ENCODE measurements around the gene MGP.

MGP gene

DNA sequence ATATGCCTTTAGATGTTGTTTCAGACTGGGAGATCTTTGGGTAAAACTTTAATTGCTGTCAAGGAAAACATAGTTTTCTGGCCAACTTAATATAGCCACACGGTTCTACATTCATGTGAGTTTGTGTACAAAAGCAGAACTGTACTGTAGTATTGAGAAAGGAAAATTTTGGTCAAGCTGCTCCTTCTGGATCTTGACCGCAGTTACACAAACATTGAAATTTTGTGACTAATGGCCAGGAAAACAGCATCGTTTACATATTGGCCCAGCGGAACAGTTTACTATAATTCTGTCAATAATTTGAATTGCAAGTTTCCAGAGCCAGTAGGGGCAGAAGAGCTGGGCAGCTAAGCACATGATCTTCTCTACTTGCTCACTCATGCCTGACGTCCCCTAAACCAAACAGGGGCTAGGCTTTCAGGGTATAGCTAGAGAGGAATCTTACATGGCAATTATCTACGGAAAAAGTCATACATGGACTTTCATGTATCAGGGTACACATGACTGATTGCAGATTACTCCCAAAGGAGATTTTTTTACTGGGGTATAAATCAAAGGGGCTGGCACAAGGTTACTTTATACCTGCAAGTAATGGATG is 31.0 kb downstream of the MGP start:
- DNase-seq: no peak

DNA sequence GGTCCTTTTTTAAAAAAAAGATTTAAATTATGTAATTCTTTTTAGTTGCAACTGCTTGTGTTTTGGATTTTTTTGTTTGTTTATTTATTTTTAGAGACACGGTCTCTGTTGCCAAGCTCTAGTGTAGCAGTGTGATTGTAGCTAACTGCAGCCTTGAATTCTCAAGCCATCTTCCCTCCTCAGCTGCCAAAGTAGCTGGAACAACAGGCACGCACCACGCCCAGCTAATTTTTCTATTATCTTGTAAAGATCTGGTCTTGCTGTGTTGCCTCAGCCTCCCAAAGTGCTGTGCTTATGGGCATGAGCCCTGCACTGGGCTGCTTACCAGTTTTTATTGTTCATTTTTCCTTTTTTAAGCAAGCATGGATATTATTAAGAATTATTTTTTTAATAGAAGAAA is 31.7 kb downstream of the MGP start:
- no peak for DNase-seq

DNA sequence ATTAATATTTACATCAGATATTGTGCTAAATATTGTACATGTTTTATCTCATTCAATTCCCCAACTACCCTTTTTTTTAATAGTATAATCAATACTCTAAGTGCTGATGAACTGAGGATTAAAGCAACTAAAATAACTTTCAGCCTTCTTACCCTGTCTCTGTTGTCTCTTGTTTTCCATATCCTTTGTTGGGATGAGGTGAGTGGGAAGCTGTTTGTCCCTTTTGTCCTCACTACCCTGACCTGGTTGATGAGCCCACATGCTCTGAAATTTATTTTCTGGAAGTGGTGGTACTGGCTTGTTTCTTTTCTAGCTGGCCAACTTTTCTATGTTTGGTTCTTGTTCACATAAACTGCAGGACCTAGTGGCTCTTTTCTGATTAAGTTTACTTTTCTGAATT is 32.8 kb downstream of the MGP start:
- DNase-seq: no peak

DNA sequence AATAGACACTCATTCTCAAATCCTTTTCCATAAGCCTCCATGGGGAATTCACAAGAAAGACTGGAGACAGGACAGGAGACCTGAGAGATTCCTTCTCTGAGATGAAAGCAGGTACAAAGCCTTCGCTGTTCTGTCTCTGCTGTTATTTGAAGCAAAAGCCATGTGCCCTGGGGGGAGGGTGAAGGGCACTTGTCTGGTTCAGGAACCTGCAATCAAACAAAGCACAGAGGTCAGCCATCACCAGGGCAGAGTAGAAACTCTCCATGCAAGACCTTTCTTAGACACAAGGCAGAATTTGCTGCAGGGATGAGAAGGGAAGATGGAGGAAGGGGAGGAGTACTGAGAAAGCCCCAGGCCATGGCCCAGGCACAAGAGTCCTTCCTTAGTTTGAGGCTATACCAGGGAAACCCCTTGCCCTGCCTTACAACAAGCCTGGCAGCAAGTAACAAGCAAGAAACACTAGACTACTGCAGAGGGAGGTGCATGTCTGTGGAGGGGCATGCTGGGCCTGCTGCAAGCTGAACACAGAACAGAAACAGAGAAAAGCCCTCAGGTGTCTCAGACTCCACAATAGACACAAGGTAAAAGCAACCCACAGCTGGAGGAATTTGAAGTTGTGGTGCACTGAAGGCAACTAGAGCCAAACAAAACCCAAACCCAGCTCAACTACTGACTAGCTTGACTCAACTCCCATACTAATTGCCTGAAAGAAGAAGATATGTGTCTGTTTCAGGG is 34.6 kb downstream of the MGP start:
- no peak for DNase-seq

DNA sequence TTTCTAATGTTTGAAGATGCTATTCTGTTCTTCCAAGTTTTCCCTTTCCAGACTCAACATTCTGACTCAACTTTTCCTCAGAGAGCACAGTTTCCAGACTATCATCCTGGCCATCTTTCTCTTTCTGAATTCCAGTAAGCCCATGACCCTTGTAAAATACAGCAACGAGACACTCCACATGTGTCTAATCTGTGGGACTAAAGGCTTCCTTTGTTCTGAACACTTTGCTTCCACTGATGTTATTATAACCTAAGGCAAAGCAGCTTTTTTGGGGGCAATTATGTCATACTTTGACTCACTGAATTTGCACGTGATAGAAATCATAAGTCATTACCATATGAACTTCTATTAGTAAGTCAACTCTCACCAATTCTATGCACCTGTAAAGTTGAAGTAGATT is 36.0 kb downstream of the MGP start:
- no peak for DNase-seq

DNA sequence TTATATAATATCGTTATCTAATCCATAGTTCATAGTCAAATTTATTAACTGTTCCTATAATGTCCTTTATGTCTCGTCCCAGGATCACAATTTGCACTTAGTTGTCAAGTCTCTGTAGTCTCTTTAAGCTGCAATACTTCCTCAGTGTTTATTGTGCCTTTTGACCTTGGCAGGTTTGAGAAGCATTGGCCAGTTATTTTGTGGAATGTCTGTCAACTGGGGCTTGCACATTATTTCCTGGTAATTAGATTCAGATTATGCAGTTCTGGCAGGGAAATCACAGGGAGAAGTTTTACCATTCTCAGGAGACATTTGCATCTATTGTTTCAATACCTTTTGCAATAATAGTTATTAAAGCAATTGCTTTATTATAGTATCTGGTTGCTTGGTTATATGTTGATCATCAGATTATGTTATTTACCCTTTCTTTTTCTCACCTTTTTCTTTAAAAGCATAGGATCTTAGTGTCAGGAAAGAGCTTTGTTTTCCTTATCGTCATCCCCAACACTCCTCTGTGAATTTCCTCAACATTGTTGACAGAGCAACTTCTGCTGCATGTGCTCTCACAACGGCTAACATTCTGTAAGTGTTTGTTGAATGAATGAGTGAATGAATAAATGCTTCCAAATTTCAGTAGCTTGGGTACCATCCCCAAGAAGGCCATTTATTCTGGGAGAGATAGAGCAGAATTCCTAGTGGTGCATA is 38.6 kb downstream of the MGP start:
- DNase-seq: no peak

DNA sequence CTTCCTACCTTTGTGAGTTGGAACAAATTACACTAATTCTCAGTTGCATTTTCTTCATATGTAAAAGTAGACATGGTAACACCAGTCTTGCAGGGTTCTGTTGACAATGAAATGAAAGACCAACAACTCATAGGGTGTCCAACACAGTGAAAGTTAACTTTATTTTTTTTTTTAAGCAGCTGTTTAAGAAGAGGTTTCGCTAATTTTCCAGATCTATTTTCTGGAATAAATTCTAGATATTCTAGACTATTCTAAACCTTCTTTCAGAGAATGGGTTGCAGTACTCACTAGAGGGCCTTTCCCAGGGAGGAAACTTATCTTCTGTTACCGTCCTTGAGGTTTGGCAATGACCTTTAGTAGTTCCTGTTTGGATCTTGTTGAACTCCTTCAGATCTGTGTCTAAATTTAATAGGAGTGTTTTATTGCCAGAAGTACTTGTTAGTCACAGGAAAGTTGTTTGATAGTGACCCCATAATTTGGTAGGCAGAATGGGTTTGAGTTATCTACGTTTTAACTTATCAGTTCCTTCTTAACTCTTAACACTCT is 39.5 kb downstream of the MGP start:
- no peak for DNase-seq

DNA sequence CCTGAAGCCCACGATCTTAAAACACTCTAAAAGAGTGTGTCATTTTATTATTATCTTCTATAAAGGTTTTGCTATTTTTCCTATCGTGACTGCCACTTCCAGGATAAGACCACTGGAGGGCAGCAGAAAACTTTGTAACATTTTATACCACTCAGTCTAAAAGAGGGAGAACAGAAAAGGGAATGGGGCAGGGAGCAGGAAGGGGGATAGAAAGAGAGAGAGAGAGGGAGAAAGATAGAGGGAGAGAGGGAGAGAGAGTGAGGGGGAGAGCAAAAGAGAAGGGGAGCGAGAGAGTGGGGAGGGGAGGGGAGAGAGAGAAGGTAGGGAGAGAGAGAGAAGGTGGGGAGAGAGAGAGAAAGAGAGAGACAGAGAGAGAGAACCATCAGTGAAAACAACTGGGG is 40.3 kb downstream of the MGP start:
- DNase-seq: peak; percentile 22

DNA sequence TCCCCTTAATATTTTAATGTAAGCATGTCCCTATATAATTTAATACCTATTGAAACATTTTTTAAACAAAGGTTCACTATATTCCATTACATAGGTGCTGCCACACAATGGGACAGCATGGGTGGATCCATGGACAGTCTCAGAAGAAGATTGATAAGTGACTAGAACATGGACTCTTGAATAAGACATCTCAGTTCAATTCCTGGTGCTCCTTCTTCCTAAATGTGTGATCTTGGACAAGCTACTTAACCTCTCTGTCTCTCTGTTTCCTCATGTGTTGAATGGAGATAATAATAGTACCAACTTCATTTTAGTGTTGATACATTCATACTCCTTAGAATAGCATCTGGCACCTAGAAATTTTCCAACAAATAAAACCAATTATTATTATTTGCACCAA is 41.3 kb downstream of the MGP start:
- no peak for DNase-seq

DNA sequence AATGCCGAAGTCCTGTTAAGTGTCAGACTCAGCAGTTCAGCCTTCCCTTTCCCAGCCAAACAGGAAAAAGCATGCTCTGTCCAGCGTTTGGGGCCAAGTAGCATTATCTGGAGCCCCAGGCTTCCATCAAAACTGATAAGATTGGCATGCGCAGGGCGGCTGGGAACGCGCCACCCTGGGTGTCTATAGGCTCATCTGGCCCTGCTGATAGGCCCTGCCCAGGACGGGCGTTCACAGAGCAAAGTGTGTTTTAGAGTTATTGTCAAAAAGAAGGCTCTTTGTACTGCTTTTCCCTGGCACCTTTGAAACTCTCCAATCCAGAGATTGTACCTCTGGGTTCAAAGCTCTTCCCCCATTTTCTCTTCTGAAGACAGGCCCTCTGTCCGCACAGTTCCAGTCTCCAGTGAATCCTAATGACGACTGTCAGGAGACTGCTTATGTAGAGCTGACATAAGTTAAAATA is 42.2 kb downstream of the MGP start, which contains the start of gene ART4:
ART4 (minus strand) TSS at position 102 of the 463 bp plus-strand sequence. CDS start 413 bp downstream, outside the sequence.
- no peak for DNase-seq

DNA sequence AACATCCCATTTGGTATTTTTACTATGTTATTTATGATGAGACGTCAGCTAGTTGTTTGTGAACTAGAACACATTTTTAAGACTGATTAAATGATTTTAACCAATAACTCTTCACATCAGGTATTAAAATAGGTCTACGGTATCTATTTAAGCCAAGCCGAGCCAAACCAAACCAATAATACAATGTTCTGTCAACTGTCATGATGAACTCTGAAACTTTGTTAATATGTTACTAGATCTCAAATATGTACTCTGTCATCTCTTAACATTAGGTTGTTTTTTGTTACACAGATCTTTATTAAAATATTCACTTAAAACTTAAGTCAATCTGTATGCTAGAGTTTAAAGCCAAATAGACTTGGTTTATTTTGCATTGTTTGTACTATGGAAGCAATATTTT is 43.3 kb downstream of the MGP start:
- no peak for DNase-seq

DNA sequence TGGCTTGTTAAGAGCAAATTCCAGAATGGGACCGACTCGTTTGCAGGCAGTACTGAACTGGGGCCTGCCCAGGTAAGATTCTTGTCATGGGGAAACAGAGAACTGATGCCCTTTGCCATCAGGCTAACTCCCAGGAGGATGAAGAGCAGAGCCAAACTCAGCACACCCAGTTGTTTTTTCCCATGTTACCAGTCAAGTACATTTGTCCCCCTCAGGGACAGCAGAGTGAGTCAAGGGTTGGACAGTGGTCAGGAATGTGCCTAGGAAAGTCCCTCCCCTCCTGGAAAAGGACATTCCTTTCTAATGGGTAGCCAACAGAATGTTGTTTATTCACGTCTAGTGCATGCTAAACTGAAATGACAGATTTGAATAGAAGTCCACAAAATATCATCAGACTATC is 43.9 kb downstream of the MGP start:
- DNase-seq: no peak

DNA sequence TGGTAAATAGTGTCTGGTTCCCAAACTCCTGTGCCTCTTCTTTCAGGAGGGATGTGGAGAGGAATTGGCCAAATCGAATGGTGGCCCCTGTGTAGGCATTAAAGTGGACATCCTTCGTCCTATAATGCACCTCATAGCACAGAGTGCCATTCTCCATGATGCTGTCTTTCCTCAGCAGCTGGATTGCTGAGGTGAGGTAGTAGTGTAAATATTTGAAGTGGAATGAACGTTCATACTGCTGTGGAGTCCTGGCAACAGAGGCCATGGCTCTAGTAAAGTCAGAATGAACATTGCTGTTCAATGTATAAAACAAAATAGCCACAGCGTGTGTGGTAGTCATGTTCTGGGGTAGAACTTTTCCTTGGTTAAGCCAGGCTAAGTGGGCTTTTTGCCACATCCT is 45.0 kb downstream of the MGP start:
- no peak for DNase-seq

DNA sequence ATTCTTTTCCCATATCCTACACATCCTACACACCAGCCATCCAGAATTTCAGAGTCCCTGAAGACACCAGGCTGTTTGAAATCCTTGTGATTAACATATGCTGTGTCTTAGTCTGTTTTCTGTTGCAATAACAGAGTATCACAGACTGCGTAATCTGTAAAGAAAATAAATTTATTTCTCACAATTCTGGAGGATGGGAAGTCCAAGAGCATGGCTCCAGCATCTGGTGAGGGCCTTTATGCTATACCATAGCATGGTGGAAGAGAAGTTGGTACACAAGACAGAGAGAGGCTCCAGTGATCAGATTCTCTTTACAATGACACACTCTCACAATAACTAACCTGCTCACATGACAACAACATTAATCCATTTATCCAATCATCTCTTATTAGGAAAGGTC is 46.4 kb downstream of the MGP start:
- no peak for DNase-seq

DNA sequence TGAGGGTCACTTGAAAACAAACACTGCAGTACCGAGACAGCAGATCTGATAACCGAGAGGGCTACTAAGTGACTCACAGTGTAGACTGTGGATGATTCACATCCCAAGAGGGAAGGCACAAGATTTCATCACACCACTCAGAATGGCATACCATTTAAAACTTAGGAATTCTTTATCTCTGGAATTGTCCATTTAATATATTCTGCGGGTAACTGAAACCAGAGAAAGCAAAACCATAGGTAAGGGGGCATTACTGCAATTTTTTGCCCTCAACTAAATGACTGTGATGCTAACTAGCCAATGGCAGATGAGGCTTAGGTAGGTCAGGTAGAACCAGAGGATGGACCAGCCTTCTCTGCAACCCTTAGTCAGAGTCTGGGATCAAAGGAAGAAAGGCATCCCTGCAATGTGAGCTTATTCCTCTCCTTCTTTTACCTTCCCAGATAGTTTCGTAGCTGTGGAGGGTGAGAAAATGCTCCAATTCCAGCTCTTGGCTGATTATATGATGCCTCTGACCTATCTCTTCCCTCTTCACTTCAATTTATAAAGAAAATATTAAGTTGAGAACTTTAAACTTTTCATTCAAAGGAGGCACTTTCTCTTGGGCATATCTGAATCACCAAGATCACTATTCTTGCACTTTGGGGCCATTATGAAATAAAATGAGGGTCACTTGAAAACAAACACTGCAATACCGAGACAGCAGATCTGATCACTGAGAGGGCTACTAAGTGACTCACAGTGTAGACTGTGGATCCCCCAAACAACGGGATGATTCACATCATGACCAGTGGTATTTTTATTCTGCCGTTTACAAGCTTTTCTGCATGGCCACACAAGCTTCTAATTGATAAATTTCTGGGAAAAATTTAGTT is 49.1 kb downstream of the MGP start:
- no peak for DNase-seq

DNA sequence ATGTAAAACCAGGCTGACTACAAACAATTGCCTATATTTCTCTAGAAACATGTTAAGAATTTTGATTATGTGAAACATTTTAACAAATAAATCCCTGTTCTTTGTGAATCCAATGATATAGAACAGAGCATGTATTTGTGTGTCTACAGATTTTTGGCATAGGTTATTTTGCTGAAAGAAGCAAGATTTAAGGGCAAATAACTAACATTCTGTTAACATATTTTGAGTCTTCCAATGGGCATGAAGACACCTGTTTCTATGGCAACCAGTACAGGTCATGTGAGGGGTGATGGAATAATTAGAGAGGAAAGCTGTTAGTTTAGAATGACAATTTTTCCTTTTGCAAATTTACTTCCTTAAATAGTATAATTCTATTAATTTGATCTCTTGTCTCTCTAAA is 51.1 kb downstream of the MGP start:
- DNase-seq: no peak

DNA sequence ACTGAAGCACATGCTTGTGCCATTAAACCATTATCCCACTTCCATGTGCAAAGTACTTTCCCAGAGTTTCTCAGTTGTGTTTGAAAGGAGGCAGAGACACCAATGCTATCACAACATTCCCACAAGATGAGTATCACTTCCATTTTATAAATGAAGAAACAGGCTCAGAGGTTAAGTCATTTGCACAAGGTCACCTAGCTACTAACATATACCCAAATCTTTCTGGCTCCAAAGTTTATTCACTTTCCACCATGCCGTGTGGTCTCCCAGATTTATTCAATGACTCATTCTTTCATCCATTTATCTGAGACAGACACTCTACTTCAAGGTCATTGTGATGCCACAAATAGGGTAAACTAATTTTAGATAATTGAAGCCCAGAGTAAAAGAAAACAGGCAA is 51.7 kb downstream of the MGP start:
- DNase-seq: no peak

DNA sequence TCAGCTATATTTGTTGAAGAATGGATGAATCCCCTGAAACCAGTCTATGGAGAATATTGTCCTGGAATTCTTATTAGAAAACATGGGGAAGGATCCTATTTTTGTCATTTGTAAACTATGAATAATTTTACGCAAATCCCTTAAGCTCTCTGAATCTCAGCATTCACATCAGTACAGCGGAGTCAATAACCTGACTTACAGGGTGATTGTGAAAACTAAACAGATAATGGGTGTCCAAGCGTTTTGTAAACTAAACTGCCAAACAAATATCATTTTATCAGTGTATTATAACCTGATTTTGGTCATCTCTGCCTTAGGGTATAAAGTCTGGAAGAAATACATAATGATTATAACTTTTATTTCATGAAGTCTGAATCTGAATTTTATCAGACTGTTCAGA is 52.3 kb downstream of the MGP start:
- DNase-seq: no peak

Measured in NCI-H748 treated with DMSO at 0.1 percent for 48 hours (cell line).